Gastrocnemius medialis (tissue), 4 donors: Measurements from ENCODE around the gene TRIM8.

Experiments used
- CTCF ChIP-seq, 5 experiments: fragments of 450-650 bp in 3 of 5; fragments of 200-600 bp in 2 of 5; sonication (generic) in 2 of 5; IDR thresholded peaks in 4 of 5; conservative IDR thresholded peaks in 1 of 5; 1 replicate in 4 of 5; 2 replicates in 1 of 5; pipeline ENCODE4 v1.5.1; 2016 to 2019; ENCODE audit warnings: antibody characterized with exemption in 5 of 5, mild to moderate bottlenecking in 3 of 5, moderate library complexity in 3 of 5
- POLR2A ChIP-seq, 2 donors: fragments of 450-650 bp; IDR thresholded peaks; one replicate each; pipeline ENCODE4 v1.6.1; 2017; ENCODE audit warnings: antibody characterized with exemption in 2 of 2, mild to moderate bottlenecking in 2 of 2, moderate library complexity in 2 of 2

GRCh38 chr10:102627291-102627735 lies 17.0 kb upstream of the TRIM8 start:
- no peak for TF ChIP-seq CTCF (IDR thresholded peaks at IDR 0.05 in 4 of 5, conservative IDR thresholded peaks at IDR 0.05 in 1 of 5)
- no peak for TF ChIP-seq POLR2A (IDR thresholded peaks at IDR 0.05)
